Peyer's patch (tissue), 4 donors: Measurements from ENCODE around the gene PRPF4.

Source experiments
- CTCF ChIP-seq, 6 experiments: fragments of 450-650 bp in 4 of 6; fragments of 200-600 bp in 2 of 6; sonication (generic) in 1 of 6; IDR thresholded peaks; one replicate each; pipeline ENCODE4 v1.5.1; 2017 to 2019; ENCODE audit warnings: antibody characterized with exemption in 6 of 6, mild to moderate bottlenecking in 3 of 6, moderate library complexity in 1 of 6
- POLR2A ChIP-seq, 2 donors: fragments of 450-650 bp; IDR thresholded peaks; one replicate each; pipeline ENCODE4 v1.5.1; 2017; ENCODE audit warnings: antibody characterized with exemption in 2 of 2, mild to moderate bottlenecking in 2 of 2, moderate library complexity in 2 of 2

GRCh38 chr9:113278840-113279239, 3.4 kb downstream of the PRPF4 start:
- TF ChIP-seq CTCF (IDR thresholded peaks at IDR 0.05) (no peak), POLR2A (IDR thresholded peaks at IDR 0.05) (no peak)
